Activated naive CD8-positive, alpha-beta T cell (primary cell): ENCODE data around the gene SLC49A3.
A peak's percentile ranks its signal among the peaks of the same experiment; 100 is the strongest.
"Not testable (repeated sequence)": the region's sequence is repeated elsewhere in the genome, so short reads cannot be mapped to it uniquely, and the experiment has no call there.

Experiments used
- H3K27ac Mint-ChIP-seq: one replicate; pipeline ENCODE4 v1.8.0; 2021; ENCODE audit warnings: mixed read lengths
- H3K27me3 Mint-ChIP-seq: one replicate; pipeline ENCODE4 v1.8.0; 2021; ENCODE audit warnings: mixed read lengths
- H3K36me3 Mint-ChIP-seq: one replicate; pipeline ENCODE4 v1.8.0; 2021; ENCODE audit warnings: mixed read lengths
- H3K4me1 Mint-ChIP-seq: one replicate; pipeline ENCODE4 v1.8.0; 2021; ENCODE audit warnings: low read depth, mixed read lengths
- H3K4me3 Mint-ChIP-seq: one replicate; pipeline ENCODE4 v1.8.0; 2021; ENCODE audit warnings: mild to moderate bottlenecking, mixed read lengths
- H3K9me3 Mint-ChIP-seq: one replicate; pipeline ENCODE4 v1.8.0; 2021; ENCODE audit warnings: low read depth, mixed read lengths

SLC49A3 gene

DNA sequence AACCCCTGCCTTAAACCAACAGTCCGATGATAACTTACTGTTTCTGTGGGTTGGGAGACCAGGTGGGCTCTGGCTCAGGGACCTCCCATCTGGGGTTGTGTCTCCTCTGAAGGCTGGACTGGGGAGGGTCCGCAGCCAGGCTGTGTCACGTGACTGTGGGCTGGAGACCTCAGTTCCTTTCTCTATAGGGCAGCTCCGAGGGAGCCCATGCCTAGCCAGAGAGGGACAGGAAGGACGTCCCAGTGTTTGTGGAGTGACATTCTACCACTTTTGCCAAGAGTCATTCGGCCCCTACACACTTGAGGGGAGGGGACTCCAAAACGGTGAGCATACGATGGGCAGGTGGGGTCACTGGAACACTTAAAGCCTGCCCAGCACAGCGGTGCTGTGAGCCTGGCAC lies 21.2 kb upstream of the SLC49A3 start:
- Mint-ChIP-seq H3K27ac (no peak overlapping the region), H3K36me3 (peaks cover 2% of the 10 kb centered on the region), H3K4me1 (peaks cover 30% of the 10 kb centered on the region), H3K27me3 (no peaks in the 10 kb centered on the region), H3K9me3 (no peaks in the 10 kb centered on the region), H3K4me3 (no peak overlapping the region)

DNA sequence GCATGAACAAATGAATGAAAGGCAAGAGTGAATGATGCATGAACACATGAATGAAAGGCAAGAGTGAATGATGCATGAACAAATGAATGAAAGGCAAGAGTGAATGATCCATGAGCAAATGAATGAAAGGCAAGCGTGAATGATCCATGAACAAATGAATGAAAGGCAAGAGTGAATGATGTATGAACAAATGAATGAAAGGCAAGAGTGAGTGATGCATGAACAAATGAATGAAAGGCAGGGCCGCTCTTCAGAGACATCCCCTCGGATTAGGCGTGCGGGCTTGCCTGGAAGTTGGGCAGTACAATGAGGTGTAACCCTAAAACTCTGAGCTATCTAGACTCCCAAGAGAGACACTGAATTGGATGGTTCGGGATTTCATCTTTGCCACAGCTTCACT lies 20.4 kb upstream of the SLC49A3 start:
- Mint-ChIP-seq H3K4me1 (peaks cover 25% of the 10 kb centered on the region), H3K36me3 (peaks cover 2% of the 10 kb centered on the region), H3K4me3 (peak overlapping the region; percentile 12), H3K27me3 (no peaks in the 10 kb centered on the region), H3K27ac (no peak overlapping the region), H3K9me3 (no peaks in the 10 kb centered on the region)

DNA sequence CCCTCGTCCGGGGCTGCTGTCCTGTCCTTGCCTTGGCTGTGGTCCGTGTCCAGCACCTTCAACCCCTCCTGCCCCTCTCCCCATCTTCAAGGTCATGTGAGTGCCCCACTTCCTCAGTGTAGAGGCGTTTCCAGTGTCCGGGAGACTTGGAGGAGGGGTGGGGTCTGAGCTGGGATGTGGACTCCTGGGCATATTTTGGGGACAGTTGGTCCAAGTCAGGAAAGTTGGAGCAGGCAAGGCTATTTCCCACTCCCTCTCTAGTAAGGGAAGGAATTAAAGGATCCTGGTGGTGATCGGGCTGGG lies 19.6 kb upstream of the SLC49A3 start:
- Mint-ChIP-seq H3K27me3 (no peaks in the 10 kb centered on the region), H3K9me3 (no peaks in the 10 kb centered on the region), H3K4me1 (peaks cover 25% of the 10 kb centered on the region), H3K27ac (no peak overlapping the region), H3K4me3 (peak overlapping the region; percentile 23), H3K36me3 (peaks cover 2% of the 10 kb centered on the region)

DNA sequence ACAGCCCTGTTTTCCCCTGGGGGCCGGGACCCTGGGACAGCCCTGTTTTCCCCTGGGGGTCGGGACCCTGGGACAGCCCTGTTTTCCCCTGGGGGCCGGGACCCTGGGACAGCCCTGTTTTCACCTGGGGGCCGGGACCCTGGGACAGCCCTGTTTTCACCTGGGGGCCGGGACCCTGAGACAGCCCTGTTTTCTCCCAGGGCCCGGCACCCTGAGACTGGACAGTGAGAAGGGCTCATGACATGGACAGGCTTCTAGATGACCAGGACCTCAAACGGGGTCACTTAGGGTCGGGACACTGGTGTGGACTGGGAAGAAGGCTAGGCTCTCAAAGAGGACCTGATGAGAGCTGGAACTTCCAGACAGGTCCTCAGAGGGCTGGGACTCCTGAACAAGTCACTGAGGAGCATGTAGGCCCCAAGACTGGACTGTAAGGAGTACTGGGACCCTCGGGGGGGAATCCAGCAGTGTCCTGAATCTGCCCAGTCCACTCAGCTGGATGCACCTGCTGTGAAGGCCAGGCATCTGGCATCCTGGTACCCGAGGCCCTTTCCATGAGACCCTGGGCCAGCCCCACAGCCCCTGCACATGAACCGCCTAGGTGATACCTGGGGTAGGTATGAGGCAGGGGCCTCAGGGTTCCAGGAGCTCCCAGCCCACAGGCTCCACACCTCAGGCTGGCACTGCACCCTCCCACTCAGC lies 19.1 kb upstream of the SLC49A3 start:
- peaks cover 25% of the 10 kb centered on the region for H3K4me1 Mint-ChIP-seq
- no peak overlapping the region for H3K4me3 Mint-ChIP-seq
- H3K36me3 Mint-ChIP-seq: peaks cover 2% of the 10 kb centered on the region
- H3K27me3 Mint-ChIP-seq: no peaks in the 10 kb centered on the region
- H3K9me3 Mint-ChIP-seq: no peaks in the 10 kb centered on the region
- no peak overlapping the region for H3K27ac Mint-ChIP-seq

DNA sequence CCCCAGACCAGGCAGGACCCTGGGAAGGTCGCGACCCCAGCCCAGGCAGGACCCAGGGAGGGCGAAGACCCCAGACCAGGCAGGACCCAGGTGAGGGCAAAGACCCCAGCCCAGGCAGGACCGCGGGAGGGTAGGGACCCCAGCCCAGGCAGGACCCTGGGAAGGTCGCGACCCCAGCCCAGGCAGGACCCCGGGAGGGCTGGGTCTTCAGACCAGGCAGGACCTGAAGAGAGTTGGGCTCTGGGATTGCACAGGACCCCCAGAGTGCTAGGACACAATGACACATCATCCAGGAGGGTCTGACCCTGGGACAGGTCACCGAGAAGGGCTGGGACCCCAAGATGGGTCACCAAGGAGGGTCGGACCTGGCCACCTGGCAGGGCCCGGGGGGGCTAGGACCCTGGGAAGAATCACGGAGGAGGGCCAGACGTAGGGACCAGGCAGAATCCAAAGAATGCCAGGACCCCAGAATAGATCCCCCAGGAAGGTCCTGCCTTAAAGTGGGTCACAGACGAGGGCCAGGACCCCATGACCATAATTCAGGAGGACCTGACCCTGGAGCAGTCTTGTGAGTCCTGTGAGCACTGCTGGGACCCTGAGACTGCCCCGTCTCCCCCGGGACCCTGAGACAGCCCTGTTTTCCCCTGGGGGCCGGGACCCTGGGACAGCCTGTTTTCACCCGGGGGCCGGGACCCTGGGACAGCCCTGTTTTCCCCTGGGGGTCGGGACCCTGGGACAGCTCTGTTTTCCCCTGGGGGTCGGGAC lies 18.1 kb upstream of the SLC49A3 start:
- H3K36me3 Mint-ChIP-seq: peaks cover 2% of the 10 kb centered on the region
- no peak overlapping the region for H3K27ac Mint-ChIP-seq
- H3K4me1 Mint-ChIP-seq: peaks cover 25% of the 10 kb centered on the region
- no peak overlapping the region for H3K4me3 Mint-ChIP-seq
- H3K27me3 Mint-ChIP-seq: no peaks in the 10 kb centered on the region
- no peaks in the 10 kb centered on the region for H3K9me3 Mint-ChIP-seq

DNA sequence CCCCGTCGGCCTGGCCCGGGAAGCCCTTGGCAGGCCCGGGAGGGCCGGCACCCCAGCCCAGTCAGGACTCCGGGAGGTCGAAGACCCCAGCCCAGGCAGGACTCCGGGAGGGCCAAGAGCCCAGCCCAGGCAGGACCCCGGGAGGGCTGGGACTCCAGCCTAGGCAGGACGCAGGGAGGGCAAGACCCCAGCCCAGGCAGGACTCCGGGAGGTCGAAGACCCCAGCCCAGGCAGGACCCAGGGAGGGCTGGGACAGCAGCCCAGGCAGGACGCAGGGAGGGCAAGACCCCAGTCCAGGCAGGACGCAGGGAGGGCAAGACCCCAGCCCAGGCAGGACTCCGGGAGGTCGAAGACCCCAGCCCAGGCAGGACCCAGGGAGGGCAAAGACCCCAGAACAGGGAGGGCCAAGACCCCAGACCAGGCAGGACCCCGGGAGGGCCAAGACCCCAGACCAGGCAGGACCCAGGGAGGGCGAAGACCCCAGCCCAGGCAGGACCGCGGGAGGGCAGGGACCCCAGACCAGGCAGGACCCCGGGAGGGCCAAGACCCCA lies 17.2 kb upstream of the SLC49A3 start:
- H3K36me3 Mint-ChIP-seq, H3K27ac Mint-ChIP-seq, H3K4me3 Mint-ChIP-seq, H3K9me3 Mint-ChIP-seq, H3K27me3 Mint-ChIP-seq: not testable (repeated sequence)
- peaks cover 25% of the 10 kb centered on the region for H3K4me1 Mint-ChIP-seq

DNA sequence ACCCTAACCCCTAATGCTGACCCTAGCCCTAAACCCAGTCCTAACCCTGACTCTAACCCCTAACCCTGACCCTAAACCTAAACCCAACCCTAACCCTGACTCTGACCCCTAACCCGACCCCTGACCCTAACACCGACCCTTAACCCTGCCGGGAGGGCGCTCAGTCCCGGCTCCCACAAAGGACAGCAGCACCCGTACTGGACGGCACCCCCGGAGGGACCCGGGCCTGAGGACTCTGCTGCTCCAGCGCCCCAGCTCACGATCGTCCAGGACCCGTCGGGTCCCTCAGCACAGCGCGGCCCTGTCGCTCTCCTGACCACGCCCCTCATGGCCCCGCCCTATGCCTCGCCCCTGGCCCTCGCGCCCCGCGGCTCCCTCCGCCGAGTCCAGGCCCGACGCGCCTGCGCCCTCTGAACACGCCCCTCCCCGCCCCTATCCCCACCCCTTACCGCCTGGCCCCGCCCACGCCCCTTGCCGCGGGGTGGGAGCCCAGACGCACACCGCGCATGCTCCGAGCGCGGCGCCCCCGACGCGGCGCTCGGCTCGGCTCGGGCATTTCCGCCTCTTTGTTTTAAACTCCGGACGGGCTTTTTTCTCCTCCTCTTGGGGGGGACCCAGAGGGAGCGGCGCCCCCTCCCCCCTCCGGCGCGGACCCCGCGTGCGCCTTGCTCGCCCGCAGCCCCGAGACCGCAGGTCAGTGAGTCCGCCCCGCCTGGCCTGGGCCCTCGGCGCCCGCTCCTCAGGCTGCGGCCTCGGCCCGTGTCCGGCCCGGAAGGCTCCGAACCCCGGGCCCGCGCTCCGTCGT lies 16.5 kb upstream of the SLC49A3 start, which contains the start of gene PCGF3:
PCGF3 (plus strand) TSS at position 555 of the 805 bp plus-strand sequence. CDS start 27,849 bp downstream, outside the sequence.
- Mint-ChIP-seq H3K27ac (no peak within 1 kb of the TSS), H3K36me3 (no peaks in the 10 kb centered on the region), H3K4me1 (peaks cover 20% of the 10 kb centered on the region), H3K4me3 (peak within 1 kb of the TSS; percentile 68), H3K9me3 (no peaks in the 10 kb centered on the region), H3K27me3 (no peaks in the 10 kb centered on the region)

DNA sequence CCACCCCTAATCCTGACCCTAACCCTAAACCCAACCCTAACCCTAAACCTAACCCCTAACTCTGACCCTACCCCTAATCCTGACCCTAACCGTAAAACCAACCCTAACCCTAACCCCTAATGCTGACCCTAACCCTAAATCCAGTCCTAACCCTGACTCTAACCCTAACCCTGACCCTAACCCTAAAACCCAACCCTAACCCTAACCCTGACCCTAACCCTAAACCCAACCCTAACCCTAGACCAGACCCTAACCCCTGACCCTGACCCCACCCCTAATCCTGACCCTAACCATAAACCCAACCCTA lies 16.0 kb upstream of the SLC49A3 start:
- Mint-ChIP-seq H3K9me3 (no peaks in the 10 kb centered on the region), H3K36me3 (no peaks in the 10 kb centered on the region), H3K4me1 (peaks cover 18% of the 10 kb centered on the region), H3K27me3 (no peaks in the 10 kb centered on the region), H3K4me3 (peak overlapping the region; percentile 68), H3K27ac (no peak overlapping the region)

DNA sequence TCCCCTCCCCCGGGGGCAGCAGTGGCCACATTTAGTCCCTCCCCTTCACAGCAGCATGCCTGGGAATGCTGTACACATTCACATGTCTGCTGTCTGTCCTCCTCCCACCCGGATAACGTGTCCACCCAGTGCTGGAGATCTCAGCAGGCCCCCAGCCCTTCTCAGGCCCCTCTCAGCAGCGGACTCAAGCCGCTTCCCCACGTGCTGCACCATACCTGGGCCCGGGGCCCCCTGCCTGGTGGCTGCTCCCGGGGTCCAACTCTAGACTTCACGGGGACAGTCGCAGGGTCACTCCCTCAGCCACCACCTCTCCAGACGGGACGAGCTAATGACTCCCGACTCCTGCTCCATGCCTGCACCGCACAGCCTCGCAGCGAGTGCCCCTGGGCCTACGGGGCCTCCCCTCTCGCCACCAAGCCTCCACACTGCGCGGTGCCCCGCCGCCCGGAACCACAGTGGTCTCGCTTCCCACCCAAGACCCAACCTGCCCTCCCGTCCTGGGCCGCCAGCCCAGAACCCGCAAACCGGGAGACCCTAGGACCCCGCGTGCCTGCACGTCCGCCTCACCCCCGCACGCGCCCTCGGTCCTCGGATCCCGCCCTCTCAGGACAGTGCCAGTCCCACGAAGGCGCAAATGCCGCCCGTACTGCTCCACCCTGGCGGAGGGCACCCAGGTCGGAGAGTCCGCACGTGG lies 15.4 kb upstream of the SLC49A3 start:
- H3K4me1 Mint-ChIP-seq: peaks cover 16% of the 10 kb centered on the region
- H3K9me3 Mint-ChIP-seq: no peaks in the 10 kb centered on the region
- no peaks in the 10 kb centered on the region for H3K36me3 Mint-ChIP-seq
- H3K27me3 Mint-ChIP-seq: no peaks in the 10 kb centered on the region
- H3K27ac Mint-ChIP-seq: no peak overlapping the region
- H3K4me3 Mint-ChIP-seq: no peak overlapping the region

DNA sequence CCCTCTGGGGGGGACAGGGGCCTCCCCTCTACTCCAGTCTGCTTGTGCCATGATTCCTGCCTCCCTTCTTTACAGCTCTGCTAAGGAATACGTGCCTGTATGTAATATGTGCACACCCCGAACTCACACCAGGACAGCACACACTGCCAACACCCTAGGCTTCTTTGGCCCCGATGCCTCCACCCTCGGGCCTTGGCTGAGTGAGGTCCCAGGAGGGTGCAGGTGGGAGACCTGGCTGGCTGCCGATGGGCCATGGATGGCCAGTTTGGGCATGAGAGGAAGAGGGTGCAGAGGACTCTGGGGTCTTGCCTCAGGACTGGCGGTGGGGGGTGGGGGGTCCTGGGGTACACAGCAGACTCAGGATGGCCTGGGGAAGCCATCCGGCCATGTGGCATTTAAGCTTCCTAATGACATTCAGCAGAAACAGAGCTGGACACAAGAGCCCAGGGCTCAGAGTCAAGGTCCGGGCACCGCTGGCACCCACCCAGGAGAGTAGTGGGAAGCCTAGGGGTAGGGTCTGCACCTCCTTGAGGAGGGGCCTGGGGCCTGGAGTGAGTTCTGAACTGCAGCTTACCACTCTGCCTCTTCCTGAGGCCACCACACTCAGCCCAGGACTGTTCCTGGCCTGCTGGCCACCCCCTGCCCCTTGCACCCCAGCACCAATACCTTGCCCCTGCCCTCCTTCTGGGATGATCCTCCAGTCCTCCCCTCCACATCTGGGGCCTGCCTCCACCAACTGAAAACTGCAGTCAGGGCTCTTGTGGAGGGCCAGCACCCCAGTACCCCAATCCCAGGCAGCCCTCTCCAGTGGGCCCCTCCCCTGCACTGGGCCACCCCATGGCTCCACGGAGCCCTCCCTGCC lies 14.6 kb upstream of the SLC49A3 start:
- H3K9me3 Mint-ChIP-seq: no peaks in the 10 kb centered on the region
- no peak overlapping the region for H3K4me3 Mint-ChIP-seq
- no peaks in the 10 kb centered on the region for H3K27me3 Mint-ChIP-seq

DNA sequence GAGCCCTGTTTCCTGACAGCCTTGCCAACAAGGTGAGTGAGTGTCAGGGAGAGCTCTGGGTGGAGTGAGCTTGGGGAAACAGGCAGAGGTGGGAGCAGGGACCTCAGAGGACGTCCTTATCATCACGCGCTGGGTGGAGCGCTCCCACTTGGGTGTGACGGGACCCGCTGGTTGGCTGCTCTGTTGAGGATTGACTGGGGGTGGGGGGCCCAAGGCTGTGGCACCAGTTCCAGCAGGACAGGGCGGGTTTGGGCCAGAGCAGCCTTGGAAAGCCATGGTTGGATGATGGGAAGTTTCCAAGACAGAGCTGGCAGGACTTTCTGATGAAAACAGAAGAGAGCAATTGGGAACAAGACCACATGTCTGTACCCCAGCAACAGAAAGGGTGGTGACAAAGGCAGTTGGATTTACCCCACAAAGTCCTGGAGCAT lies 13.7 kb upstream of the SLC49A3 start:
- H3K27ac Mint-ChIP-seq: no peak overlapping the region
- no peaks in the 10 kb centered on the region for H3K27me3 Mint-ChIP-seq

More for the DNA sequence above, 14.6 kb upstream of the SLC49A3 start:
- Mint-ChIP-seq H3K27ac (no peak overlapping the region), H3K4me1 (peaks cover 11% of the 10 kb centered on the region), H3K36me3 (no peaks in the 10 kb centered on the region)

DNA sequence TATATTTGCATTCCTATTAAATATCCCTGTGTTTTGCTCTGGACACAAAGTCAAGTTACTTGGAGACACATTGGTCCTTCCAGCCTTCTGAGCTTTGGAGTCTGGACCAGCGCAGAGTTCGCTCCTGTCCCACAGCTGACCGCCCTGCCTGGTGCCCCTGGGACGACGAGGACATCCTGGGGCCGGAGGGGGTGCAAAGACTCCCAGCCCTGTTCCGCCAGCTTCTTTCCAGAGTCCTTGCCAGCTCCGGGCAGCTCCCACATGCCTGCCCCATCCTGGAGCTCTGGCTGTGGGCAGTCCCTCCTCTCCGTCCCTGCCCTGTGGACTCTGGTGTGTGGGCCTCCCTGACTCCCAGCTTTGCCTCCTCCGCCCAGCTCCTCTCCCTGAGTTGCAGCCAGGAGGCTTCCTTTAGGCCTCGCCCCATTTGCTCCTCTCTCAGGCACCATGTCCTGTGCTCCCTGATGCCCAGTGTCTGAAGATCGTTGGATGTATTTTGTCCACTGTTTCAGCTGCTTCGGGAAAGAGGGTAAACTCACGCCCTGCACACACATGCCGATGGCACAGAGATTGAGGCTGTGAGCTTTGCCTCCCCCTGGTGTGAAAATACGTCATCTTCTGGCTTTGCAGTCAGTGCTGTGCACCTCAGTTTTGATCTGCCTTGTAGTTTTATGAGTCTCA lies 11.8 kb upstream of the SLC49A3 start:
- no peaks in the 10 kb centered on the region for H3K27me3 Mint-ChIP-seq
- H3K9me3 Mint-ChIP-seq: no peaks in the 10 kb centered on the region
- peaks cover 6% of the 10 kb centered on the region for H3K4me1 Mint-ChIP-seq
- no peak overlapping the region for H3K27ac Mint-ChIP-seq
- no peaks in the 10 kb centered on the region for H3K36me3 Mint-ChIP-seq
- H3K4me3 Mint-ChIP-seq: no peak overlapping the region

More for the DNA sequence above, 13.7 kb upstream of the SLC49A3 start:
- no peak overlapping the region for H3K4me3 Mint-ChIP-seq
- peaks cover 8% of the 10 kb centered on the region for H3K4me1 Mint-ChIP-seq
- H3K36me3 Mint-ChIP-seq: no peaks in the 10 kb centered on the region
- H3K9me3 Mint-ChIP-seq: no peaks in the 10 kb centered on the region

DNA sequence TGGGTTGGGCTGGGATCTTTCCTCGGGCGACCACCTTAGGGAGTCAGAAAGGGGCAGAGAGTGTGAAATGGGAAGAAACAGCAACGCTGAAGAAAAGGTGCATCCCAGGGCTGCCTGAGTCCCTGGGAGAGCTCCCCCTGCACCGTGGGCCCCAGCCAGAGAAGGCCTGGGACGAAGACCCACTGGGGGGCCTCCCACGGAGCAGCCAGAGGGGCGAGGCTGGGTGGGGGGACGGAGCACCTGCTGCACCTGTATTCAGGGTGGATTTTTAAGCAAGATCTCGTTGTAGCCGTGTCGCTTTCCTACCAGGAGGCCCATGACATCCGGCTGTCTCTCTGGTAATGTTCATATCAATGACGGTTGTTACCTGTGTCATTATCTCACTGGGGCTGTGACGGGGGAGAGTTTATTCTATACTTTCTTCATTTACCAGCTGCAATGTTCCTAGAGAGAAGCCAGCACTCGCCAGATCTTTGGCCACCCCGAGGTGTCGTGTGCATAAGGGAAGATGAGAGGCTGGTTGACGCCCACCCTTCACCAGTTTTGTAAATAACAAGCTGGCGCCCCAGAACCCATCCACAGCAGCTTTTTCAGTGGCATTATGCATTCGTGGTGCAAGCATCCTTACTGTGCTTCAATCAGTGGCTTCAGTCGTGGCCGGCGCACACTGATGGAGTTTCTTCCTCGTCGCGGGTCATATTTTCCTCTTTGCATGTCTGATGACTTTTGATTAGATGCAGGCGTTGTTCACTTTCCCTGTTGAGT lies 11.0 kb upstream of the SLC49A3 start:
- Mint-ChIP-seq H3K27me3 (no peaks in the 10 kb centered on the region), H3K4me3 (no peak overlapping the region), H3K4me1 (peaks cover 6% of the 10 kb centered on the region)

More for the DNA sequence above, 11.0 kb upstream of the SLC49A3 start:
- Mint-ChIP-seq H3K36me3 (no peaks in the 10 kb centered on the region), H3K27ac (no peak overlapping the region), H3K9me3 (no peaks in the 10 kb centered on the region)
